H1 (cell line): Measurements from ENCODE around the gene GPR39. TPM values are rescaled to one million over a fixed set of nuclear protein-coding genes. Genes with fewer than 3 reads are reported as not detected.

Source experiments
- CTCF ChIA-PET: fragments of 300-600 bp; sonication (Branson Sonifier 250); formaldehyde crosslinking; loops from one replicate; lab custom pipeline; 2021; ENCODE audit not compliant: partially characterized antibody; lab: Charles Lee
- POLR2A ChIA-PET: fragments of 300-600 bp; sonication (Branson Sonifier 250); formaldehyde crosslinking; loops from one replicate; lab custom pipeline; 2021; ENCODE audit warnings: inconsistent platforms; ENCODE audit not compliant: partially characterized antibody; lab: Charles Lee
- DNase-seq, 2 experiments: peaks; one replicate each; pipeline versions ENCODE4 v3.0.0 to v3.0.0-alpha.2; 2010 to 2022; ENCODE audit warnings: low spot score in 2 of 2, low read depth in 1 of 2, mixed read lengths in 1 of 2
- FAIRE-seq: peaks from 2 replicates; lab custom pipeline; 2011; peaks lifted over from hg19 to GRCh38; lab: Jason Lieb, UNC
- H2AFZ ChIP-seq: 2 replicates; pipeline ENCODE4 v1.8.1; 2012; ENCODE audit warnings: low read length, inconsistent platforms
- H2AK5ac ChIP-seq: 2 replicates; pipeline ENCODE4 v1.6.1; 2013; ENCODE audit warnings: low read depth, low read length
- H2BK120ac ChIP-seq: replicated peaks from 2 replicates; pipeline ENCODE3; 2013; ENCODE audit warnings: low read depth, low read length, inconsistent platforms
- H2BK12ac ChIP-seq: 2 replicates; pipeline ENCODE4 v1.6.1; 2013; ENCODE audit warnings: low read depth, low read length
- H2BK15ac ChIP-seq: 2 replicates; pipeline ENCODE4 v1.6.1; 2013; ENCODE audit warnings: low read length
- H2BK20ac ChIP-seq: 2 replicates; pipeline ENCODE4 v1.6.1; 2013; ENCODE audit warnings: low read length
- H2BK5ac ChIP-seq: 2 replicates; pipeline ENCODE4 v1.6.1; 2013; ENCODE audit warnings: low read depth, low read length
- H3K14ac ChIP-seq: 2 replicates; pipeline ENCODE4 v1.6.1; 2013; ENCODE audit warnings: inconsistent platforms; ENCODE audit not compliant: insufficient read length
- H3K18ac ChIP-seq: 2 replicates; pipeline ENCODE4 v1.6.1; 2013; ENCODE audit warnings: low read length; ENCODE audit errors: extremely low read depth
- H3K23ac ChIP-seq: 2 replicates; pipeline ENCODE4 v1.6.1; 2013; ENCODE audit warnings: inconsistent platforms; ENCODE audit not compliant: insufficient read length
- H3K23me2 ChIP-seq: 2 replicates; pipeline ENCODE4 v1.6.1; 2013; ENCODE audit warnings: low read depth, low read length
- H3K27ac ChIP-seq: 2 replicates; pipeline ENCODE4 v1.6.1; 2011; ENCODE audit warnings: low read depth, low read length, inconsistent platforms
- H3K27me3 ChIP-seq, 4 experiments: replicated peaks in 1 of 4; 1 replicate in 1 of 4; 2 replicates in 3 of 4; pipeline versions ENCODE4 v1.6.1 to v1.8.1; 2011 to 2013; ENCODE audit warnings: low read length in 3 of 4, mild to moderate bottlenecking in 3 of 4, inconsistent platforms in 2 of 4, mixed read lengths in 2 of 4, moderate library complexity in 1 of 4; ENCODE audit not compliant: control insufficient read depth in 3 of 4, insufficient read depth in 3 of 4; ENCODE audit errors: extremely low read depth in 1 of 4
- H3K36me3 ChIP-seq, 4 experiments: 2 replicates each; pipeline versions ENCODE4 v1.6.1 to v1.8.1; 2011 to 2013; ENCODE audit warnings: mild to moderate bottlenecking in 4 of 4, low read length in 3 of 4, moderate library complexity in 2 of 4, control low read depth in 1 of 4, inconsistent platforms in 1 of 4; ENCODE audit not compliant: insufficient read depth in 4 of 4, control insufficient read depth in 2 of 4
- H3K4ac ChIP-seq: replicated peaks from 2 replicates; pipeline ENCODE3; 2013; ENCODE audit warnings: low read length, low read depth, mixed read lengths, inconsistent platforms; ENCODE audit not compliant: insufficient read length
- H3K4me1 ChIP-seq, 4 experiments: replicated peaks in 1 of 4; 1 replicate in 1 of 4; 2 replicates in 3 of 4; pipeline versions ENCODE4 v1.6.1 to v1.8.1; 2011 to 2013; ENCODE audit warnings: low read length in 3 of 4, inconsistent platforms in 2 of 4, mixed read lengths in 1 of 4; ENCODE audit not compliant: insufficient read depth in 4 of 4, control insufficient read depth in 3 of 4
- H3K4me2 ChIP-seq, 2 experiments: 2 replicates each; pipeline versions ENCODE4 v1.6.1 to v1.8.1; 2011 to 2013; ENCODE audit warnings: low read depth in 2 of 2, low read length in 2 of 2, control low read depth in 1 of 2, inconsistent platforms in 1 of 2, mild to moderate bottlenecking in 1 of 2; ENCODE audit not compliant: insufficient read depth in 1 of 2
- H3K4me3 ChIP-seq, 4 experiments: fragments of 200-600, 300-600 bp in 1 of 4; sonication (generic), shearing (Covaris generic), sonication (Bioruptor Twin) in 1 of 4; 2 replicates each; pipeline versions ENCODE4 v1.5.1 to v1.8.1; 2011 to 2016; ENCODE audit warnings: low read length in 4 of 4, low read depth in 3 of 4, control low read depth in 2 of 4, inconsistent platforms in 2 of 4, mild to moderate bottlenecking in 2 of 4, mixed read lengths in 1 of 4, moderate library complexity in 1 of 4; ENCODE audit not compliant: insufficient read depth in 2 of 4; ENCODE audit errors: extremely low read depth in 1 of 4
- H3K56ac ChIP-seq: replicated peaks from 2 replicates; pipeline ENCODE3; 2013; ENCODE audit warnings: low read depth, mild to moderate bottlenecking, mixed read lengths, low read length, inconsistent platforms; ENCODE audit not compliant: insufficient read length
- H3K79me1 ChIP-seq: 2 replicates; pipeline ENCODE4 v1.6.1; 2013; ENCODE audit warnings: low read depth, low read length, control low read depth
- H3K79me2 ChIP-seq, 2 experiments: 2 replicates each; pipeline versions ENCODE4 v1.6.1 to v1.8.1; 2012 to 2013; ENCODE audit warnings: low read length in 2 of 2, mild to moderate bottlenecking in 2 of 2, inconsistent platforms in 1 of 2; ENCODE audit not compliant: insufficient read depth in 2 of 2, control insufficient read depth in 1 of 2
- H3K9ac ChIP-seq, 4 experiments: replicated peaks in 1 of 4; 1 replicate in 1 of 4; 2 replicates in 3 of 4; pipeline versions ENCODE4 v1.6.1 to v1.8.1; 2011 to 2013; ENCODE audit warnings: low read depth in 3 of 4, low read length in 3 of 4, control low read depth in 2 of 4, mild to moderate bottlenecking in 2 of 4, moderate library complexity in 2 of 4, inconsistent platforms in 1 of 4; ENCODE audit errors: extremely low read depth in 1 of 4
- H3K9me3 ChIP-seq, 2 experiments: 2 replicates each; pipeline versions ENCODE4 v1.6.1 to v1.8.1; 2012 to 2013; ENCODE audit warnings: mild to moderate bottlenecking in 2 of 2, moderate library complexity in 2 of 2, control low read depth in 1 of 2, inconsistent platforms in 1 of 2, low read depth in 1 of 2, low read length in 1 of 2, mixed read lengths in 1 of 2; ENCODE audit not compliant: insufficient read depth in 2 of 2
- H4K20me1 ChIP-seq, 2 experiments: replicated peaks in 1 of 2; 2 replicates each; pipeline versions ENCODE3 to v1.8.1; 2011 to 2013; ENCODE audit warnings: inconsistent platforms in 2 of 2, low read length in 2 of 2, mild to moderate bottlenecking in 1 of 2; ENCODE audit not compliant: insufficient read depth in 2 of 2, control insufficient read depth in 1 of 2
- H4K5ac ChIP-seq: 2 replicates; pipeline ENCODE4 v1.6.1; 2013; ENCODE audit warnings: low read length, low read depth, mixed read lengths, inconsistent platforms; ENCODE audit not compliant: insufficient read length
- H4K8ac ChIP-seq: 2 replicates; pipeline ENCODE4 v1.8.0; 2013; ENCODE audit warnings: mild to moderate bottlenecking, moderate library complexity, low read length, inconsistent platforms; ENCODE audit not compliant: insufficient read depth; ENCODE audit errors: extremely low read depth
- H4K91ac ChIP-seq: replicated peaks from 2 replicates; pipeline ENCODE3; 2013; ENCODE audit warnings: low read length, mixed read lengths, inconsistent platforms; ENCODE audit not compliant: insufficient read length
- ASH2L ChIP-seq: fragments of 200-600, 300-600 bp; sonication (generic); IDR thresholded peaks from one replicate; pipeline ENCODE4 v1.7.1; 2017; ENCODE audit warnings: low read length
- BRCA1 ChIP-seq: IDR thresholded peaks from 2 replicates; pipeline ENCODE4 v1.6.1; 2012; ENCODE audit warnings: low read depth, low read length, improper control_type of control experiment
- CHD1 ChIP-seq: IDR thresholded peaks from 2 replicates; pipeline ENCODE4 v1.6.1; 2012; ENCODE audit warnings: low read depth, low read length, improper control_type of control experiment
- EGR1 ChIP-seq: IDR thresholded peaks from 2 replicates; pipeline ENCODE4 v1.6.1; 2011; ENCODE audit warnings: low read depth, low read length, borderline replicate concordance
- GTF2F1 ChIP-seq: IDR thresholded peaks from 2 replicates; pipeline ENCODE4 v1.6.1; 2012; ENCODE audit warnings: low read depth, low read length, improper control_type of control experiment, borderline replicate concordance
- KDM5A ChIP-seq: fragments of 200-600 bp; IDR thresholded peaks from 2 replicates; pipeline ENCODE4 v1.7.1; 2012; ENCODE audit warnings: mild to moderate bottlenecking, low read length, inconsistent platforms, mixed read lengths
- POU5F1 ChIP-seq: IDR thresholded peaks from 2 replicates; pipeline ENCODE4 v1.6.1; 2011; ENCODE audit warnings: low read depth, mild to moderate bottlenecking, low read length, moderate library complexity
- SAP30 ChIP-seq: fragments of 300-600 bp; sonication (generic); IDR thresholded peaks from 2 replicates; pipeline ENCODE4 v1.7.1; 2012; ENCODE audit warnings: low read length, moderate library complexity, mild to moderate bottlenecking, inconsistent platforms; ENCODE audit not compliant: insufficient read depth, insufficient replicate concordance
- SIX5 ChIP-seq: IDR thresholded peaks from 2 replicates; pipeline ENCODE4 v1.6.1; 2011; ENCODE audit warnings: mild to moderate bottlenecking, low read depth, low read length
- SP1 ChIP-seq: IDR thresholded peaks from 2 replicates; pipeline ENCODE4 v1.6.1; 2011; ENCODE audit warnings: low read depth, low read length
- SUZ12 ChIP-seq: fragments of 200-600 bp; sonication (generic); IDR thresholded peaks from 2 replicates; pipeline ENCODE4 v1.6.1; 2012; ENCODE audit warnings: mild to moderate bottlenecking, inconsistent platforms, low read length, moderate library complexity, mixed read lengths
- TAF1 ChIP-seq: IDR thresholded peaks from 2 replicates; pipeline ENCODE4 v1.6.1; 2011; ENCODE audit warnings: mild to moderate bottlenecking, low read depth, low read length
- TBP ChIP-seq: IDR thresholded peaks from 2 replicates; pipeline ENCODE4 v1.6.1; 2011; ENCODE audit warnings: low read depth, low read length, improper control_type of control experiment
- TCF12 ChIP-seq: IDR thresholded peaks from 2 replicates; pipeline ENCODE4 v1.6.1; 2011; ENCODE audit warnings: low read depth, mild to moderate bottlenecking, low read length
- TEAD4 ChIP-seq: IDR thresholded peaks from 2 replicates; pipeline ENCODE4 v1.6.1; 2012; ENCODE audit warnings: low read depth, low read length, inconsistent platforms, mixed read lengths
- YY1 ChIP-seq: IDR thresholded peaks from 2 replicates; pipeline ENCODE4 v1.6.1; 2011; ENCODE audit warnings: low read depth, mild to moderate bottlenecking, low read length
- WGBS, 2 experiments: shearing (Covaris generic) in 1 of 2; methylation state at CpG; one replicate each; pipeline versions ENCODE4 v1.1.6 to v1.1.7; 2013 to 2015; ENCODE audit warnings: low lambda C conversion rate in 2 of 2, mixed read lengths in 2 of 2, inconsistent platforms in 1 of 2, low coverage in 1 of 2, missing lambda C conversion rate in 1 of 2; ENCODE audit not compliant: insufficient replicate concordance in 2 of 2, insufficient coverage in 1 of 2, insufficient read length in 1 of 2; ENCODE audit errors: extremely low coverage in 1 of 2, missing lambda C conversion rate in 1 of 2; 5-methylcytosine and 5-hydroxymethylcytosine counted together
- polyA plus RNA-seq, 7 experiments: library from polyadenylated mRNA; depleted of rRNA in 3 of 7; stranded (reverse) in 5 of 7; unstranded in 2 of 7; fragments of >200 nt in 5 of 7; fragments of 200-250 nt in 2 of 7; gene quantifications; 1 replicate in 5 of 7; 2 replicates in 1 of 7; 4 replicates in 1 of 7; pipeline versions ENCODE4 v1.2.1 to v1.2.3, GENCODE V29; 2011 to 2013; ENCODE audit warnings: missing spikeins in 2 of 7, mixed read lengths in 2 of 7
- total RNA-seq: library from RNA; stranded (reverse); fragmentation: NEBNext Ultra II Directional; extraction: Animal tissue kit (Norgen Biotek cat#: 25700); gene quantifications from 2 replicates; pipeline ENCODE4 v1.2.1, GENCODE V29; 2021
- TF ChIP-seq, protein P1 (sequence below): IDR thresholded peaks from 2 replicates; pipeline ENCODE4 v1.6.1; 2012; ENCODE audit warnings: inconsistent platforms

The GPR39 gene
- total and polyA plus RNA-seq, 2 of the 8 experiments (the other 6 are each of a cell fraction or from before 2014, with no cell fraction given), result 0.63 to 2.7 TPM

DNA sequence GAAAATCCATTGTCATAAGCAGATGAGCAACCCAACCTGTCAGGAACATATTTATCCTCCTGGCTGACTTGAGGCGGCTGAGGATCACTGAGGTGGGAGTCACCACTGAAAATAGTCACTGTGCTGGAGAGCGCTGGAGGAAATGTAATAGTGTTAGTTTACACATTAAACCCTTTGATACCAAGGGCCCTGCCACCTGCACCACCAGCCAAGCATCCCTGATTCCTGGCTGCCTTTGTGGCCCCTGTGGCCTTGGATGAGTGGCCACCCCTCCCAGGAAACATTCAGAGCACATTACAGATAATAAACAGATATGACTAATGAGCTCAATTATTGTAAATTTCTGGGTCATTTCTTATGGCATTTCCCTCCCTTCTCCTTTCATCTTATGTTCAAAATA is 147.5 kb downstream of the GPR39 start:
- no peak overlapping the region for H2AK5ac ChIP-seq
- H2AFZ ChIP-seq, result no peak overlapping the region
- H3K23ac ChIP-seq, result no peak overlapping the region
- no peaks in the 10 kb centered on the region for H3K23me2 ChIP-seq
- no peaks in the 10 kb centered on the region for H4K20me1 ChIP-seq
- H3K56ac ChIP-seq, result no peak overlapping the region
- no peak overlapping the region for H2BK12ac ChIP-seq
- no peak overlapping the region for H3K4me2 ChIP-seq
- H2BK15ac ChIP-seq, result no peak overlapping the region
- H3K4me1 ChIP-seq, result no peaks in the 10 kb centered on the region
- H3K4ac ChIP-seq, result no peak overlapping the region
- H3K27ac ChIP-seq, result no peak overlapping the region
- H4K8ac ChIP-seq, result no peak overlapping the region
- H2BK120ac ChIP-seq, result no peak overlapping the region
- ChIA-PET CTCF (no interaction called here), POLR2A (no interaction called here)
- H3K14ac ChIP-seq, result no peak overlapping the region
- 97% methylated on average over 2 of the region's 2 CpGs; no CpG with 5 or more reads in 1 of the 2 experiments for WGBS, 2 experiments
- no peak overlapping the region for H4K91ac ChIP-seq
- no peak overlapping the region for H2BK20ac ChIP-seq
- DNase-seq (no peak), FAIRE-seq (no peak)
- no peak overlapping the region for H3K9ac ChIP-seq
- no peaks in the 10 kb centered on the region for H3K79me1 ChIP-seq
- H3K27me3 ChIP-seq, result no peaks in the 10 kb centered on the region
- H3K18ac ChIP-seq, result no peak overlapping the region
- no peak overlapping the region for H2BK5ac ChIP-seq
- no peaks in the 10 kb centered on the region for H3K9me3 ChIP-seq
- H4K5ac ChIP-seq, result no peak overlapping the region
- no peaks in the 10 kb centered on the region for H3K79me2 ChIP-seq
- no peaks in the 10 kb centered on the region for H3K36me3 ChIP-seq
- H3K4me3 ChIP-seq, result no peak overlapping the region
- TF ChIP-seq SIX5, result no peak
- TF ChIP-seq, protein P1, sequence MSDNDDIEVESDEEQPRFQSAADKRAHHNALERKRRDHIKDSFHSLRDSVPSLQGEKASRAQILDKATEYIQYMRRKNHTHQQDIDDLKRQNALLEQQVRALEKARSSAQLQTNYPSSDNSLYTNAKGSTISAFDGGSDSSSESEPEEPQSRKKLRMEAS, result no peak
- no peak for TF ChIP-seq EGR1
- TF ChIP-seq SAP30, result no peak
- no peak for TF ChIP-seq TEAD4
- TF ChIP-seq SP1, result no peak
- TF ChIP-seq POU5F1, result no peak
- TF ChIP-seq KDM5A, result no peak
- TF ChIP-seq YY1, result no peak
- TF ChIP-seq BRCA1, result no peak
- no peak for TF ChIP-seq TAF1
- no peak for TF ChIP-seq TBP
- no peak for TF ChIP-seq CHD1
- no peak for TF ChIP-seq GTF2F1
- TF ChIP-seq ASH2L, result no peak
- TF ChIP-seq SUZ12, result no peak
- TF ChIP-seq TCF12, result no peak
